CD4-positive, alpha-beta memory T cell (primary cell): ENCODE results near the gene MRPL10. TPM values are rescaled to one million over a fixed set of nuclear protein-coding genes. Genes with fewer than 3 reads are reported as not detected.
"Not testable (repeated sequence)": the region's sequence is repeated elsewhere in the genome, so short reads cannot be mapped to it uniquely, and the experiment has no call there.

ENCODE experiments used
- CTCF ChIA-PET: fragments of 350-600 bp; sonication (Branson Sonifier 250); formaldehyde crosslinking; loops from one replicate; lab custom pipeline; 2021; ENCODE audit warnings: inconsistent platforms; ENCODE audit not compliant: partially characterized antibody; lab: Charles Lee
- POLR2A ChIA-PET: fragments of 350-600 bp; sonication (Branson Sonifier 250); formaldehyde crosslinking; loops from one replicate; lab custom pipeline; 2021; ENCODE audit not compliant: partially characterized antibody; lab: Charles Lee
- DNase-seq, 5 donors: peaks; one replicate each; pipeline versions ENCODE4 v3.0.0 to v3.0.0-alpha.2; 2020 to 2022; ENCODE audit warnings: mixed read lengths in 1 of 5
- H3K27ac ChIP-seq: one replicate; pipeline ENCODE4 v1.7.0; 2013; ENCODE audit warnings: low read depth, low read length
- H3K27me3 ChIP-seq: 2 replicates; pipeline ENCODE4 v1.7.0; 2013; ENCODE audit warnings: mild to moderate bottlenecking, low read length, moderate library complexity; ENCODE audit not compliant: insufficient read depth
- H3K36me3 ChIP-seq: 2 replicates; pipeline ENCODE4 v1.7.0; 2013; ENCODE audit warnings: mild to moderate bottlenecking, low read length, moderate library complexity; ENCODE audit not compliant: insufficient read depth
- H3K4me1 ChIP-seq: 2 replicates; pipeline ENCODE4 v1.7.0; 2013; ENCODE audit warnings: mild to moderate bottlenecking, low read length, moderate library complexity; ENCODE audit not compliant: insufficient read depth
- H3K4me3 ChIP-seq, 2 donors: one replicate each; pipeline ENCODE4 v1.7.0; 2013; ENCODE audit warnings: low read length in 2 of 2, mild to moderate bottlenecking in 1 of 2
- H3K9me3 ChIP-seq, 2 donors: one replicate each; pipeline ENCODE4 v1.7.0; 2013; ENCODE audit warnings: low read length in 2 of 2, control low read depth in 1 of 2; ENCODE audit not compliant: control insufficient read depth in 1 of 2
- H3K27ac Mint-ChIP-seq, 7 donors: one replicate each; pipeline ENCODE4 v1.8.0; 2020 to 2021; ENCODE audit warnings: mixed read lengths in 7 of 7, mild to moderate bottlenecking in 6 of 7, inconsistent platforms in 3 of 7, moderate library complexity in 3 of 7
- H3K27me3 Mint-ChIP-seq, 2 donors: one replicate each; pipeline ENCODE4 v1.8.0; 2020 to 2021; ENCODE audit warnings: mixed read lengths in 2 of 2
- H3K36me3 Mint-ChIP-seq, 2 donors: one replicate each; pipeline ENCODE4 v1.8.0; 2020 to 2021; ENCODE audit warnings: mixed read lengths in 2 of 2, inconsistent platforms in 1 of 2, mild to moderate bottlenecking in 1 of 2
- H3K4me1 Mint-ChIP-seq, 4 donors: one replicate each; pipeline ENCODE4 v1.8.0; 2020 to 2021; ENCODE audit warnings: mixed read lengths in 4 of 4, mild to moderate bottlenecking in 1 of 4
- H3K4me3 Mint-ChIP-seq, 8 donors: one replicate each; pipeline ENCODE4 v1.8.0; 2020 to 2021; ENCODE audit warnings: mixed read lengths in 8 of 8, mild to moderate bottlenecking in 7 of 8, moderate library complexity in 6 of 8, inconsistent platforms in 3 of 8
- H3K9me3 Mint-ChIP-seq, 8 donors: one replicate each; pipeline ENCODE4 v1.8.0; 2020 to 2021; ENCODE audit warnings: mixed read lengths in 8 of 8, mild to moderate bottlenecking in 5 of 8, inconsistent platforms in 3 of 8, moderate library complexity in 1 of 8
- intact Hi-C: fragments of 100-400 bp; cut with micrococcal nuclease; formaldehyde crosslinking; loops from one replicate; pipeline ENCODE4 v1.15.1; 2023
- polyA plus RNA-seq, 2 donors: library from polyadenylated mRNA; unstranded; fragments of 300-500 nt; fragmentation: Illumina TruSeq; gene quantifications; one replicate each; pipeline ENCODE4 v1.2.3, GENCODE V29; 2021
- total RNA-seq, 2 experiments: library from RNA; stranded (reverse); gene quantifications; one replicate each; pipeline ENCODE4 v1.2.3, GENCODE V29; 2021

Gene MRPL10
- total and polyA plus RNA-seq, 4 experiments from 2014 or later: 39.6 to 69.6 (median 43.6) TPM

DNA sequence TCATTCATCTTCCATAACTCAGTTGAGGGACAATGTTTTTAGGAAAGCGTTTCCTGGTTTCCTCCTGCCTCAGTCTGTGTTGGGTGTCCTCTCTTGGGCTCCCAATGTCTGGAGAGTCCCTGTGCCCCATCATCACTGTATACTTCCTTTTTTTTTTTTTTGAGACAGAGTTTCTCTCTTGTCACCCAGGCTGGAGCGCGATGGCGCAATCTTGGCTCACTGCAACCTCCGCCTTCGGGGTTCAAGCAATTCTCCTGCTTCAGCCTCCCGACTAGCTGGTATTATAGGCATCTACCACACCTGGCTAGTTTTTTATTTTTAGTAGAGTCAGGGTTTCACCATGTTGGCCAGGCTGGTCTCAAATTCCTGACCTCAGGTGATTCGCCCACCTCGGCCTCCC, 57.7 kb downstream of the MRPL10 start:
- peaks cover 23% of the 10 kb centered on the region for H3K27me3 ChIP-seq
- H3K36me3 ChIP-seq, H3K27ac Mint-ChIP-seq, POLR2A ChIA-PET, DNase-seq, H3K4me1 Mint-ChIP-seq, H3K4me3 ChIP-seq, H3K36me3 Mint-ChIP-seq, H3K4me3 Mint-ChIP-seq, H3K4me1 ChIP-seq, H3K9me3 ChIP-seq, H3K27ac ChIP-seq, intact Hi-C loops: not testable (repeated sequence)
- Mint-ChIP-seq H3K9me3 (peaks cover 0 to 23% (median 5%) of the 10 kb centered on the region in 8 donors), H3K27me3 (peaks cover 29 to 33% of the 10 kb centered on the region in 2 donors)
- CTCF ChIA-PET: interaction anchor here (0.7 to 2.7 kb wide), 3 partner anchors 9 to 116 kb away, joined by 3 to 8 read pairs (median 3); partner anchors contain the start of gene TBX21

Other genes starting within 250 kb of the MRPL10 start
- gene KPNB1, start 181.6 kb downstream of the MRPL10 start, total RNA-seq: 100 to 1,000 TPM; 258 to 268 TPM
- 10 to 100 TPM; 13.4 to 26.9 TPM for gene KPNB1, start 181.6 kb downstream of the MRPL10 start, polyA plus RNA-seq
- 1 to 10 TPM; 6.7 to 7.4 TPM for gene TBKBP1, start 137.4 kb downstream of the MRPL10 start, total RNA-seq
- under 1 TPM; 0.49 to 0.68 TPM for gene TBKBP1, start 137.4 kb downstream of the MRPL10 start, polyA plus RNA-seq
- gene TBX21, start 98.3 kb downstream of the MRPL10 start, total RNA-seq: 10 to 100 TPM; 15.8 to 17.9 TPM
- 10 to 100 TPM in 1 of 2 donors, 1 to 10 TPM in 1; 6.8 to 11.5 TPM for gene TBX21, start 98.3 kb downstream of the MRPL10 start, polyA plus RNA-seq
- gene OSBPL7, start 9.7 kb downstream of the MRPL10 start, total RNA-seq: 10 to 100 TPM; 46.5 to 50.4 TPM
- gene OSBPL7, start 9.7 kb downstream of the MRPL10 start, polyA plus RNA-seq: 1 to 10 TPM; 1.6 to 7.9 TPM
- under 1 TPM; 0.23 to 0.69 TPM for gene LRRC46, start 129 bp upstream of the MRPL10 start, total RNA-seq
- not detected for gene LRRC46, start 129 bp upstream of the MRPL10 start, polyA plus RNA-seq
- gene SCRN2, start 9.7 kb upstream of the MRPL10 start, total RNA-seq: 10 to 100 TPM; 26.4 to 30.5 TPM
- 10 to 100 TPM; 15.7 to 19.5 TPM for gene SCRN2, start 9.7 kb upstream of the MRPL10 start, polyA plus RNA-seq
- gene SP6, start 19.6 kb upstream of the MRPL10 start, total RNA-seq: not detected
- not detected for gene SP6, start 19.6 kb upstream of the MRPL10 start, polyA plus RNA-seq
- 10 to 100 TPM; 39.6 to 39.9 TPM for gene SP2, start 64.7 kb upstream of the MRPL10 start, total RNA-seq
- 10 to 100 TPM in 1 of 2 donors, 1 to 10 TPM in 1; 3.0 to 17.1 TPM for gene SP2, start 64.7 kb upstream of the MRPL10 start, polyA plus RNA-seq
- 10 to 100 TPM; 12.1 TPM for gene PNPO, start 110.0 kb upstream of the MRPL10 start, total RNA-seq
- gene PNPO, start 110.0 kb upstream of the MRPL10 start, polyA plus RNA-seq: 10 to 100 TPM; 19.9 to 23.4 TPM
- not detected for gene PRR15L, start 126.3 kb upstream of the MRPL10 start, total RNA-seq
- gene PRR15L, start 126.3 kb upstream of the MRPL10 start, polyA plus RNA-seq: under 1 TPM in 1 of 2 donors, not detected in 1; 0.11 TPM
- 100 to 1,000 TPM; 340 to 343 TPM for gene CDK5RAP3, start 139.6 kb upstream of the MRPL10 start, total RNA-seq
- gene CDK5RAP3, start 139.6 kb upstream of the MRPL10 start, polyA plus RNA-seq: 10 to 100 TPM; 75.1 to 99.2 TPM
- gene COPZ2, start 206.3 kb upstream of the MRPL10 start, total RNA-seq: 1 to 10 TPM; 1.9 to 2.0 TPM
- 1 to 10 TPM; 1.6 to 1.9 TPM for gene COPZ2, start 206.3 kb upstream of the MRPL10 start, polyA plus RNA-seq
- gene NFE2L1, start 216.8 kb upstream of the MRPL10 start, total RNA-seq: 10 to 100 TPM; 53.5 to 62.5 TPM
- gene NFE2L1, start 216.8 kb upstream of the MRPL10 start, polyA plus RNA-seq: 10 to 100 TPM in 1 of 2 donors, 1 to 10 TPM in 1; 2.9 to 16.2 TPM